Glutamatergic neuron (in vitro differentiated cells): ENCODE results near the gene TMEM94. TPM values are rescaled to one million over a fixed set of nuclear protein-coding genes. Genes with fewer than 3 reads are reported as not detected.

Experiments
- DNase-seq: peaks from one replicate; pipeline ENCODE4 v3.0.0; 2022
- H3K27ac Mint-ChIP-seq: one replicate; pipeline ENCODE4 v1.8.0; 2020; ENCODE audit warnings: mild to moderate bottlenecking, mixed read lengths, inconsistent platforms; ENCODE audit not compliant: unreplicated experiment
- H3K27me3 Mint-ChIP-seq: one replicate; pipeline ENCODE4 v1.8.0; 2020; ENCODE audit warnings: mild to moderate bottlenecking, moderate library complexity, mixed read lengths, inconsistent platforms; ENCODE audit not compliant: unreplicated experiment
- H3K36me3 Mint-ChIP-seq: one replicate; pipeline ENCODE4 v1.8.0; 2020; ENCODE audit warnings: mild to moderate bottlenecking, mixed read lengths, inconsistent platforms; ENCODE audit not compliant: unreplicated experiment
- H3K4me1 Mint-ChIP-seq: one replicate; pipeline ENCODE4 v1.8.0; 2020; ENCODE audit warnings: mild to moderate bottlenecking, low read depth, mixed read lengths, inconsistent platforms; ENCODE audit not compliant: unreplicated experiment
- H3K4me3 Mint-ChIP-seq: one replicate; pipeline ENCODE4 v1.8.0; 2020; ENCODE audit warnings: mild to moderate bottlenecking, mixed read lengths, inconsistent platforms; ENCODE audit not compliant: unreplicated experiment
- H3K9me3 Mint-ChIP-seq: one replicate; pipeline ENCODE4 v1.8.0; 2020; ENCODE audit warnings: mild to moderate bottlenecking, moderate library complexity, mixed read lengths, inconsistent platforms; ENCODE audit not compliant: unreplicated experiment
- total RNA-seq: library from RNA; stranded (reverse); fragmentation: NEBNext Ultra II Directional; extraction: Animal tissue kit (Norgen Biotek cat#: 25700); gene quantifications from one replicate; pipeline ENCODE4 v1.2.1, GENCODE V29; 2021; ENCODE audit not compliant: unreplicated experiment
- TF ChIP-seq, protein P1 (sequence below): fragments of 200-600 bp; sonication (generic); IDR thresholded peaks from one replicate; pipeline ENCODE4 v1.5.0; 2021; ENCODE audit not compliant: partially characterized antibody, unreplicated experiment

TMEM94 gene
- total RNA-seq, 1 donor from 2014 or later = 117 TPM

DNA sequence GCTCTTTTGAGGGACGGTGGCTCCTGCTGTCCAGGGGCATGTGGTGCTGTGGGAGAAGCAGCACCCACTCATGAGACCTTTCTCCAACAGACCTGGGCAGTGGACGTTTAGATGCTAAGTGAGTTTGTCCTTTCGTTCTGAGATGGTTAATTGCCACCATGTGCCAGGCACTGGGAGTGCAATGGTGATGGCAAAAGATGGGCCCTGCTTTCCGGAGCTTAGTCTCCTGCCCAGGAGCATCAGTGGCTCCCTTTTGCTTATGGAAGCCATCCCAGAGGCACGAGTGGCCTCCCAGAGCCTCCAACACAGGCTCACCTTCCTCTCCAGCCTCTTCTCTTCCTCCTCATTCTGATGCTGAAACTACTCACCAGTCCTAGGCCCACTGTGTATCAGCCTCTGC, 30.5 kb downstream of the TMEM94 start:
- Mint-ChIP-seq H3K9me3 (peaks cover 6% of the 10 kb centered on the region), H3K4me3 (no peak overlapping the region), H3K36me3 (no peaks in the 10 kb centered on the region), H3K27me3 (peaks cover 6% of the 10 kb centered on the region), H3K4me1 (no peaks in the 10 kb centered on the region), H3K27ac (no peak overlapping the region)
- TF ChIP-seq, protein P1, sequence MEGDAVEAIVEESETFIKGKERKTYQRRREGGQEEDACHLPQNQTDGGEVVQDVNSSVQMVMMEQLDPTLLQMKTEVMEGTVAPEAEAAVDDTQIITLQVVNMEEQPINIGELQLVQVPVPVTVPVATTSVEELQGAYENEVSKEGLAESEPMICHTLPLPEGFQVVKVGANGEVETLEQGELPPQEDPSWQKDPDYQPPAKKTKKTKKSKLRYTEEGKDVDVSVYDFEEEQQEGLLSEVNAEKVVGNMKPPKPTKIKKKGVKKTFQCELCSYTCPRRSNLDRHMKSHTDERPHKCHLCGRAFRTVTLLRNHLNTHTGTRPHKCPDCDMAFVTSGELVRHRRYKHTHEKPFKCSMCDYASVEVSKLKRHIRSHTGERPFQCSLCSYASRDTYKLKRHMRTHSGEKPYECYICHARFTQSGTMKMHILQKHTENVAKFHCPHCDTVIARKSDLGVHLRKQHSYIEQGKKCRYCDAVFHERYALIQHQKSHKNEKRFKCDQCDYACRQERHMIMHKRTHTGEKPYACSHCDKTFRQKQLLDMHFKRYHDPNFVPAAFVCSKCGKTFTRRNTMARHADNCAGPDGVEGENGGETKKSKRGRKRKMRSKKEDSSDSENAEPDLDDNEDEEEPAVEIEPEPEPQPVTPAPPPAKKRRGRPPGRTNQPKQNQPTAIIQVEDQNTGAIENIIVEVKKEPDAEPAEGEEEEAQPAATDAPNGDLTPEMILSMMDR = no peak
- no peak for DNase-seq

GRCh38 chr17:75487351-75488070, 31.1 kb downstream of the TMEM94 start:
- TF ChIP-seq, protein P1 = no peak
- DNase-seq = no peak
- no peaks in the 10 kb centered on the region for H3K4me1 Mint-ChIP-seq
- no peak overlapping the region for H3K4me3 Mint-ChIP-seq
- no peaks in the 10 kb centered on the region for H3K36me3 Mint-ChIP-seq
- no peak overlapping the region for H3K27ac Mint-ChIP-seq
- peaks cover 6% of the 10 kb centered on the region for H3K9me3 Mint-ChIP-seq
- peaks cover 7% of the 10 kb centered on the region for H3K27me3 Mint-ChIP-seq

DNA sequence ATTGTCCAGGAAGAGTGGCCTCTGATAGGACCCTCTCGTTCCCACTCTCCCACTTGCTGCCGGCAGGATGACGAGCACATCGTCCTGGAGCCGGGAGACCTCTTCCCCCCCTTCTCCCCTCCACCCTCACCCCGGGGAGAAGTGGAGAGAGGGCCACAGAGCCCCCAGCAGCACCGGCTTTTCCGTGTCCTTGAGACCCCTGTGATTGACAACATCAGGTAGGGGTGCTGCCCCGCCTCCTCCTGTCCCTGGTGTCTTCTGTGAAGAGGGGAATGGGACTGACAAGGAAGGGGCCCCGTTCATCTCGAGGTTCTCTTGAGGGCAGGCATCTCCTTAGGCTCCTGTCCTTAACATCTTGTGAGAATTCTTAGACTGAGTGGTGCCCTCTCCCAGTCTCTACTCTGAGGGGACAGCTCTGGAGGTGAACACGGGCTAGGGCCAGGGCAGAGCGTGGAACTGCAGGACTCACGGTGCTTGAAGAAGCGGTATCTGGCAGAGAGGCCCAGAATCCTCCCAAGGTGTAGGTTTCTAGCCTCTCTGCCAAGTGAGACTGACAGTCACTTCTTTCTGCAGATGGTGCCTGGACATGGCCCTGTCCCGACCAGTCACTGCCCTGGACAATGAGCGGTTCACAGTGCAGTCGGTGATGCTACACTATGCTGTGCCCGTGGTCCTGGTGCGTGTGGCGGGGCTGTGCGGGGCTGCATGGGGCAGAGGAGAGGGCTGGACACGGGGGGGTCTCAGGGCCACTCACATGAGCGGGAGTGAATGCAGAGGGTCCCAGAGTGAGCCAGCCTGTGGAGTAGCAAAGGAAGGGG, 32.5 kb downstream of the TMEM94 start:
- H3K36me3 Mint-ChIP-seq = no peaks in the 10 kb centered on the region
- H3K9me3 Mint-ChIP-seq = peaks cover 4% of the 10 kb centered on the region
- no peaks in the 10 kb centered on the region for H3K4me1 Mint-ChIP-seq
- peaks cover 9% of the 10 kb centered on the region for H3K27me3 Mint-ChIP-seq
- TF ChIP-seq, protein P1 = no peak
- no peak overlapping the region for H3K27ac Mint-ChIP-seq
- DNase-seq = no peak
- no peak overlapping the region for H3K4me3 Mint-ChIP-seq

- H3K27ac Mint-ChIP-seq = no peak overlapping the region
Measured at GRCh38 chr17:75489511-75489955, 33.1 kb downstream of the TMEM94 start.

More at GRCh38 chr17:75489511-75489955, 33.1 kb downstream of the TMEM94 start:
- Mint-ChIP-seq H3K4me3 (no peak overlapping the region), H3K27me3 (peaks cover 9% of the 10 kb centered on the region), H3K4me1 (peaks cover 3% of the 10 kb centered on the region), H3K9me3 (peaks cover 6% of the 10 kb centered on the region), H3K36me3 (no peaks in the 10 kb centered on the region)
- TF ChIP-seq, protein P1 = no peak
- DNase-seq = no peak
